HepG2 (cell line): ENCODE measurements around the gene MIB1. TPM values are rescaled to one million over a fixed set of nuclear protein-coding genes. Genes with fewer than 3 reads are reported as not detected.
"Not testable (repeated sequence)": the region's sequence is repeated elsewhere in the genome, so short reads cannot be mapped to it uniquely, and the experiment has no call there.

Experiments
- ATAC-seq: fragments of 200-7000 bp; cut with Tn5 transposase; 3 replicates; pipeline ENCODE4 v1.9.1; 2020; ENCODE audit warnings: mild to moderate bottlenecking, moderate library complexity
- BruUV-seq: library from RNA; stranded (reverse); fragments of 400-500 nt; replicated peaks from 2 replicates; lab custom pipeline; 2021; lab: Mats Ljungman, UMichigan
- CTCF ChIA-PET: fragments of 300-600 bp; formaldehyde crosslinking; extraction: SDS; loops from one replicate; lab custom pipeline; 2021; ENCODE audit warnings: low total read pairs, inconsistent platforms, low intra/inter-chr PET ratio; lab: Yijun Ruan, JAX
- POLR2A ChIA-PET: fragments of 350-600 bp; sonication (Branson Sonifier 250); formaldehyde crosslinking; loops from one replicate; lab custom pipeline; 2020; ENCODE audit warnings: antibody characterized with exemption, inconsistent platforms; lab: Yijun Ruan, JAX
- DNase-seq: peaks from one replicate; pipeline ENCODE4 v3.0.0-alpha.2; 2015; ENCODE audit warnings: low spot score
- FAIRE-seq: peaks from 3 replicates; lab custom pipeline; 2011; peaks lifted over from hg19 to GRCh38; lab: Jason Lieb, UNC
- H2AFZ ChIP-seq: one replicate; pipeline ENCODE4 v1.6.1; 2011; ENCODE audit warnings: low read length, inconsistent platforms
- H3K27ac ChIP-seq: fragments of 300-600 bp; 3 replicates; pipeline ENCODE4 v1.8.0; 2011; ENCODE audit warnings: mixed run types, mild to moderate bottlenecking, mixed read lengths, low read length, inconsistent platforms; ENCODE audit not compliant: insufficient read depth; ENCODE audit errors: extremely low read length
- H3K27me3 ChIP-seq, 2 experiments: fragments of 200-600 bp in 1 of 2; 2 replicates in 1 of 2; 3 replicates in 1 of 2; pipeline versions ENCODE4 v1.6.0 to v1.8.0; 2011; ENCODE audit warnings: low read length in 2 of 2, mild to moderate bottlenecking in 2 of 2, moderate library complexity in 2 of 2, inconsistent platforms in 1 of 2; ENCODE audit not compliant: insufficient read depth in 2 of 2, control insufficient read depth in 1 of 2
- H3K36me3 ChIP-seq, 2 experiments: fragments of 200-600 bp in 1 of 2; replicated peaks in 1 of 2; 2 replicates in 1 of 2; 3 replicates in 1 of 2; pipeline versions ENCODE4 v1.5.1 to v1.8.0; 2011; ENCODE audit warnings: low read length in 2 of 2, inconsistent platforms in 1 of 2; ENCODE audit not compliant: insufficient read depth in 2 of 2, control insufficient read depth in 1 of 2
- H3K4me1 ChIP-seq: 2 replicates; pipeline ENCODE4 v1.5.1; 2012; ENCODE audit warnings: low read length, inconsistent platforms; ENCODE audit not compliant: insufficient read depth
- H3K4me2 ChIP-seq: 2 replicates; pipeline ENCODE4 v1.6.0; 2011; ENCODE audit warnings: low read depth, low read length, inconsistent platforms
- H3K4me3 ChIP-seq, 3 experiments: fragments of 200-600 bp in 1 of 3; sonication (generic), shearing (Covaris generic) in 1 of 3; replicated peaks in 1 of 3; 2 replicates each; pipeline ENCODE4 v1.5.1; 2011 to 2016; ENCODE audit warnings: low read length in 3 of 3, inconsistent platforms in 2 of 3, low read depth in 2 of 3, mild to moderate bottlenecking in 2 of 3, control low read depth in 1 of 3, mixed read lengths in 1 of 3; ENCODE audit not compliant: insufficient read depth in 1 of 3
- H3K79me2 ChIP-seq: one replicate; pipeline ENCODE4 v1.6.1; 2011; ENCODE audit warnings: low read length, inconsistent platforms; ENCODE audit not compliant: insufficient read depth
- H3K9ac ChIP-seq: 2 replicates; pipeline ENCODE4 v1.6.0; 2011; ENCODE audit warnings: mild to moderate bottlenecking, low read depth, low read length, inconsistent platforms; ENCODE audit not compliant: insufficient read depth
- H3K9me3 ChIP-seq: 2 replicates; pipeline ENCODE4 v1.5.1; 2012; ENCODE audit warnings: mild to moderate bottlenecking, low read length
- H4K20me1 ChIP-seq: 2 replicates; pipeline ENCODE4 v1.6.0; 2011; ENCODE audit warnings: inconsistent platforms, mild to moderate bottlenecking, low read length, moderate library complexity; ENCODE audit not compliant: insufficient read depth
- HDAC2 ChIP-seq: sonication (generic); formaldehyde crosslinking; IDR thresholded peaks from 2 replicates; pipeline ENCODE4 v1.4.0; 2020; ENCODE audit warnings: missing genetic modification reagents
- MAFF ChIP-seq: IDR thresholded peaks from 2 replicates; pipeline ENCODE4 v1.6.1; 2011; ENCODE audit warnings: low read depth, low read length, improper control_type of control experiment
- MAFK ChIP-seq, 2 experiments: IDR thresholded peaks in 1 of 2; conservative IDR thresholded peaks in 1 of 2; 2 replicates each; pipeline ENCODE4 v1.6.1; 2011; ENCODE audit warnings: improper control_type of control experiment in 2 of 2, low read length in 2 of 2
- NFYB ChIP-seq: sonication (generic); formaldehyde crosslinking; IDR thresholded peaks from 2 replicates; pipeline ENCODE4 v1.4.0; 2020; ENCODE audit warnings: missing genetic modification reagents
- NFYC ChIP-seq: IDR thresholded peaks from 2 replicates; pipeline ENCODE4 v1.6.1; 2016; ENCODE audit warnings: missing genetic modification reagents, missing compliant biosample characterization
- SRF ChIP-seq: IDR thresholded peaks from 2 replicates; pipeline ENCODE4 v1.6.1; 2011; ENCODE audit warnings: mild to moderate bottlenecking, low read depth, low read length, moderate library complexity
- ZMYM4 ChIP-seq: sonication (generic); formaldehyde crosslinking; IDR thresholded peaks from 2 replicates; pipeline ENCODE4 v1.8.1; 2023; ENCODE audit warnings: mild to moderate bottlenecking, missing genetic modification reagents
- ZNF850 ChIP-seq: sonication (generic); formaldehyde crosslinking; conservative IDR thresholded peaks from 2 replicates; pipeline ENCODE4 v1.9.0; 2021; ENCODE audit warnings: mild to moderate bottlenecking, missing genetic modification reagents
- ZSCAN31 ChIP-seq: sonication (generic); formaldehyde crosslinking; IDR thresholded peaks from 2 replicates; pipeline ENCODE4 v1.5.0; 2020; ENCODE audit warnings: low read depth, mild to moderate bottlenecking, missing genetic modification reagents
- WGBS: methylation state at CpG from one replicate; pipeline ENCODE4 v1.1.6; 2017; ENCODE audit warnings: low lambda C conversion rate; 5-methylcytosine and 5-hydroxymethylcytosine counted together
- in situ Hi-C: cut with HindIII; loops from 2 replicates; pipeline ENCODE4 v1.10.0; 2017; ENCODE audit warnings: low pct_unique_long_range_greater_than_20kb; ENCODE audit not compliant: extremely low pct_ligation_motif_present
- intact Hi-C: fragments of 100-400 bp; cut with micrococcal nuclease; formaldehyde crosslinking; loops from one replicate; pipeline ENCODE4 v1.10.0; 2022; ENCODE audit not compliant: unreplicated experiment
- polyA plus RNA-seq, 8 experiments: library from polyadenylated mRNA; depleted of rRNA in 3 of 8; stranded (reverse) in 7 of 8; unstranded in 1 of 8; fragments of >200 nt; fragmentation: Illumina TruSeq in 4 of 8; extraction: Trizol in 4 of 8; gene quantifications; 2 replicates each; pipeline versions ENCODE4 v1.2.1 to v1.2.3, GENCODE V29; 2011 to 2016; ENCODE audit warnings: low read depth in 4 of 8, missing spikeins in 1 of 8, mixed read lengths in 1 of 8; ENCODE audit not compliant: insufficient read depth in 1 of 8
- total RNA-seq, 5 experiments: library from RNA; depleted of rRNA; stranded (reverse); fragments of >200 nt; fragmentation: Illumina TruSeq; extraction: Trizol; gene quantifications; 2 replicates each; pipeline ENCODE4 v1.2.3, GENCODE V29; 2016; ENCODE audit warnings: low read depth in 1 of 5
- TF ChIP-seq, protein P1 (sequence below): sonication (generic); formaldehyde crosslinking; IDR thresholded peaks from 2 replicates; pipeline ENCODE4 v1.5.1; 2020; ENCODE audit warnings: missing genetic modification reagents, mild to moderate bottlenecking, borderline replicate concordance

Gene MIB1
- total and polyA plus RNA-seq, 2 of the 13 experiments (the other 11 are each of a cell fraction or from before 2014, with no cell fraction given), result 12.0 to 47.0 TPM

DNA sequence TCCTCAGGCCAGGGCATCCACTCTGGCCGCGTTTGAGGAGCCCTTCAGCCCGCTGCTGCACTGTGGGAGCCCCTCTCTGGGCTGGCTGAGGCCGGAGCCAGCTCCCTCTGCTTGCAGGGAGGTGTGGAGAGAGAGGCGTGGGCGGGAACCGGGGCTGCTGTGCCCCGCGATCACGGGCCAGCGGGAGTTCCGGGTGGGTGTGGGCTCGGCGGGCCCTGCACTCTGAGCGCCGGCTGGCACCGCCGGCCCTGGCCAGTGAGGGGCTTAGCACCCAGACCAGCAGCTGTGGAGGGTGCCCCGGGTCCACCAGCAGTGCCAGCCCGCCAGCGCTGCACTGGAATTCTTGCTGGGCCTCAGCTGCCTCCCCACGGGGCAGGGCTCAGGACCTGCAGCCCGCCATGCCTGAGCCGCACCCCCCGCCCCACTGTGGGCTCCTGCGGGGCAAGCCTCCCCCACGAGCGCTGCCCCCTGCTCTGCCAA lies 34.2 kb upstream of the MIB1 start:
- CTCF ChIA-PET, result no interaction called here
- H3K27ac ChIP-seq, result no peak overlapping the region

GRCh38 chr18:21707130-21707529 lies 33.5 kb upstream of the MIB1 start:
- CTCF ChIA-PET, H3K9me3 ChIP-seq, FAIRE-seq, H3K27ac ChIP-seq, DNase-seq, BruUV-seq, H3K9ac ChIP-seq, H2AFZ ChIP-seq, H3K27me3 ChIP-seq, intact Hi-C loops, H3K36me3 ChIP-seq, ATAC-seq, H3K4me3 ChIP-seq, H4K20me1 ChIP-seq, in situ Hi-C loops, H3K4me2 ChIP-seq: not testable (repeated sequence)
- Histone ChIP-seq H3K79me2 (peaks cover 12% of the 10 kb centered on the region), H3K4me1 (peaks cover 30% of the 10 kb centered on the region)
- POLR2A ChIA-PET, result interaction anchor here (0.8 kb wide), 1 partner anchor 33 kb away, joined by 3 read pairs; the partner anchor contains the start of gene MIB1
- 82% methylated on average over 5 of the region's 7 CpGs for WGBS
- TF ChIP-seq MAFK (conservative IDR thresholded peaks at IDR 0.05 in 1 of 2, IDR thresholded peaks at IDR 0.05 in 1 of 2; ENCODE audit: low read length in 2 of 2) (peak; percentile 7 to 53; a peak in 2 of 4 replicates), ZMYM4 (CRISPR knock-in tag) (0 out of 2 replicates have a peak, but pooled peaks have one; percentile 32), NFYC (CRISPR knock-in tag) (peak; percentile 57), MAFF (peak; percentile 64), NFYB (CRISPR knock-in tag) (peak; percentile 66)

More for the DNA sequence above, 34.2 kb upstream of the MIB1 start:
- POLR2A ChIA-PET, result no interaction called here
- Histone ChIP-seq H4K20me1 (no peaks in the 10 kb centered on the region), H3K79me2 (peaks cover 12% of the 10 kb centered on the region), H3K27me3 (no peaks in the 10 kb centered on the region), H3K4me2 (no peak overlapping the region), H3K9me3 (no peaks in the 10 kb centered on the region), H3K4me1 (peaks cover 37% of the 10 kb centered on the region), H3K4me3 (no peak overlapping the region), H2AFZ (no peak overlapping the region), H3K9ac (no peak overlapping the region), H3K36me3 (peaks cover 0 to 4% of the 10 kb centered on the region in 2 experiments; a peak in 1 of 5 replicates)
- no peak for TF ChIP-seq ZSCAN31 (CRISPR knock-in tag)
- no peak for TF ChIP-seq HDAC2 (CRISPR knock-in tag)
- TF ChIP-seq, protein P1, sequence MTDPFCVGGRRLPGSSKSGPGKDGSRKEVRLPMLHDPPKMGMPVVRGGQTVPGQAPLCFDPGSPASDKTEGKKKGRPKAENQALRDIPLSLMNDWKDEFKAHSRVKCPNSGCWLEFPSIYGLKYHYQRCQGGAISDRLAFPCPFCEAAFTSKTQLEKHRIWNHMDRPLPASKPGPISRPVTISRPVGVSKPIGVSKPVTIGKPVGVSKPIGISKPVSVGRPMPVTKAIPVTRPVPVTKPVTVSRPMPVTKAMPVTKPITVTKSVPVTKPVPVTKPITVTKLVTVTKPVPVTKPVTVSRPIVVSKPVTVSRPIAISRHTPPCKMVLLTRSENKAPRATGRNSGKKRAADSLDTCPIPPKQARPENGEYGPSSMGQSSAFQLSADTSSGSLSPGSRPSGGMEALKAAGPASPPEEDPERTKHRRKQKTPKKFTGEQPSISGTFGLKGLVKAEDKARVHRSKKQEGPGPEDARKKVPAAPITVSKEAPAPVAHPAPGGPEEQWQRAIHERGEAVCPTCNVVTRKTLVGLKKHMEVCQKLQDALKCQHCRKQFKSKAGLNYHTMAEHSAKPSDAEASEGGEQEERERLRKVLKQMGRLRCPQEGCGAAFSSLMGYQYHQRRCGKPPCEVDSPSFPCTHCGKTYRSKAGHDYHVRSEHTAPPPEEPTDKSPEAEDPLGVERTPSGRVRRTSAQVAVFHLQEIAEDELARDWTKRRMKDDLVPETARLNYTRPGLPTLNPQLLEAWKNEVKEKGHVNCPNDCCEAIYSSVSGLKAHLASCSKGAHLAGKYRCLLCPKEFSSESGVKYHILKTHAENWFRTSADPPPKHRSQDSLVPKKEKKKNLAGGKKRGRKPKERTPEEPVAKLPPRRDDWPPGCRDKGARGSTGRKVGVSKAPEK, result no peak
- peak; percentile 99 for TF ChIP-seq ZNF850
- no peak for TF ChIP-seq SRF
- no peak for FAIRE-seq
- no peak for ATAC-seq
- WGBS, result 98% methylated on average over 11 of the region's 28 CpGs
- in situ Hi-C loops, result no loop called here
- no peak for DNase-seq
- intact Hi-C loops, result no loop called here
- BruUV-seq, result no TSS peak
